CD4-positive, alpha-beta T cell treated with Interleukin-17A for 1 hour (primary cell): ENCODE data around the gene NPHP4.

Experiments
- DNase-seq: peaks from one replicate; pipeline ENCODE4 v3.0.0-alpha.2; 2020

Gene NPHP4

GRCh38 chr1:5992026-5992813, at the start of gene NPHP4:
TSS of gene NPHP4 (minus strand) at chr1:5992425. CDS start at chr1:5986289, 6,136 bp downstream.
- peak; percentile 100 for DNase-seq

GRCh38 chr1:6041432-6042062, 49.3 kb upstream of the NPHP4 start:
- no peak for DNase-seq

- DNase-seq, result no peak
Measured at GRCh38 chr1:6040861-6041415, 48.7 kb upstream of the NPHP4 start.

- no peak for DNase-seq
Measured at GRCh38 chr1:6040444-6040843, 48.2 kb upstream of the NPHP4 start.

GRCh38 chr1:6039031-6039430, 46.8 kb upstream of the NPHP4 start:
- no peak for DNase-seq

- DNase-seq, result no peak
Measured at GRCh38 chr1:6038603-6039002, 46.4 kb upstream of the NPHP4 start.

GRCh38 chr1:6037338-6037762, 45.1 kb upstream of the NPHP4 start:
- DNase-seq, result no peak

- DNase-seq, result no peak
Measured at GRCh38 chr1:6035719-6036118, 43.5 kb upstream of the NPHP4 start.

GRCh38 chr1:6035303-6035702, 43.1 kb upstream of the NPHP4 start:
- no peak for DNase-seq

- no peak for DNase-seq
Measured at GRCh38 chr1:6034750-6035096, 42.5 kb upstream of the NPHP4 start.

- peak; percentile 33 for DNase-seq
Measured at GRCh38 chr1:6033986-6034749, 41.9 kb upstream of the NPHP4 start.

- DNase-seq, result no peak
Measured at GRCh38 chr1:6033124-6033523, 40.9 kb upstream of the NPHP4 start.

- DNase-seq, result no peak
Measured at GRCh38 chr1:6030547-6031261, 38.5 kb upstream of the NPHP4 start.

GRCh38 chr1:6030132-6030531, 37.9 kb upstream of the NPHP4 start:
- DNase-seq, result no peak

- DNase-seq, result no peak
Measured at GRCh38 chr1:6029351-6029750, 37.1 kb upstream of the NPHP4 start.

GRCh38 chr1:6028042-6028850, 36.0 kb upstream of the NPHP4 start:
- DNase-seq, result peak; percentile 73

GRCh38 chr1:6027591-6027990, 35.4 kb upstream of the NPHP4 start:
- DNase-seq, result no peak

GRCh38 chr1:6026095-6026809, 34.0 kb upstream of the NPHP4 start:
- peak; percentile 91 for DNase-seq

GRCh38 chr1:6025269-6026094, 33.3 kb upstream of the NPHP4 start:
- DNase-seq, result no peak

GRCh38 chr1:6024376-6024775, 32.2 kb upstream of the NPHP4 start:
- DNase-seq, result no peak
